DND-41 (cell line): ENCODE measurements around the gene HSD17B14.
"Not testable (repeated sequence)": the region's sequence is repeated elsewhere in the genome, so short reads cannot be mapped to it uniquely, and the experiment has no call there.

ENCODE experiments used
- ATAC-seq: fragments of 200-7000 bp; cut with Tn5 transposase; 3 replicates; pipeline ENCODE4 v1.9.1; 2021; ENCODE audit warnings: low read depth; ENCODE audit not compliant: insufficient read depth
- DNase-seq: peaks from one replicate; pipeline ENCODE4 v3.0.0-alpha.2; 2020
- H2AFZ ChIP-seq: 2 replicates; pipeline ENCODE4 v1.6.0; 2012; ENCODE audit warnings: low read depth, low read length
- H3K27ac ChIP-seq: 2 replicates; pipeline ENCODE4 v1.5.1; 2012; ENCODE audit warnings: low read length, inconsistent platforms
- H3K27me3 ChIP-seq: fragments of 200-600 bp; sonication (generic); 2 replicates; pipeline ENCODE4 v1.6.0; 2012; ENCODE audit warnings: low read length, mild to moderate bottlenecking, inconsistent platforms; ENCODE audit not compliant: insufficient read depth, poor library complexity
- H3K36me3 ChIP-seq: 2 replicates; pipeline ENCODE4 v1.5.1; 2012; ENCODE audit warnings: low read length, inconsistent platforms; ENCODE audit not compliant: insufficient read depth
- H3K4me1 ChIP-seq: 2 replicates; pipeline ENCODE4 v1.5.1; 2012; ENCODE audit warnings: mild to moderate bottlenecking, low read length; ENCODE audit not compliant: insufficient read depth
- H3K4me2 ChIP-seq: 2 replicates; pipeline ENCODE4 v1.6.0; 2012; ENCODE audit warnings: mild to moderate bottlenecking, moderate library complexity, low read length, inconsistent platforms; ENCODE audit not compliant: insufficient read depth
- H3K4me3 ChIP-seq, 2 experiments: fragments of 200-600 bp in 1 of 2; shearing (Covaris generic) in 1 of 2; 2 replicates each; pipeline ENCODE4 v1.5.1; 2012 to 2016; ENCODE audit warnings: inconsistent platforms in 2 of 2, low read length in 2 of 2, mild to moderate bottlenecking in 2 of 2, low read depth in 1 of 2, moderate library complexity in 1 of 2
- H3K79me2 ChIP-seq: 2 replicates; pipeline ENCODE4 v1.6.0; 2012; ENCODE audit warnings: low read length, inconsistent platforms; ENCODE audit not compliant: insufficient read depth
- H3K9ac ChIP-seq: 2 replicates; pipeline ENCODE4 v1.6.0; 2012; ENCODE audit warnings: low read depth, mild to moderate bottlenecking, inconsistent platforms, low read length, moderate library complexity
- H3K9me3 ChIP-seq: 2 replicates; pipeline ENCODE4 v1.5.1; 2012; ENCODE audit warnings: low read length, moderate library complexity, mild to moderate bottlenecking, inconsistent platforms; ENCODE audit not compliant: insufficient read depth, severe bottlenecking
- H4K20me1 ChIP-seq: 2 replicates; pipeline ENCODE4 v1.6.0; 2012; ENCODE audit warnings: low read length; ENCODE audit not compliant: insufficient read depth
- EZH2 ChIP-seq: IDR thresholded peaks from 3 replicates; pipeline ENCODE4 v1.6.1; 2012; ENCODE audit warnings: borderline replicate concordance, low read depth, mild to moderate bottlenecking, moderate library complexity, low read length, inconsistent platforms; ENCODE audit not compliant: severe bottlenecking
- TF ChIP-seq, protein P1 (sequence below): IDR thresholded peaks from 2 replicates; pipeline ENCODE4 v1.5.1; 2012; ENCODE audit warnings: borderline replicate concordance, low read length, moderate library complexity, mild to moderate bottlenecking; ENCODE audit not compliant: poor library complexity, severe bottlenecking; ENCODE audit errors: extremely low read depth

HSD17B14 gene

DNA sequence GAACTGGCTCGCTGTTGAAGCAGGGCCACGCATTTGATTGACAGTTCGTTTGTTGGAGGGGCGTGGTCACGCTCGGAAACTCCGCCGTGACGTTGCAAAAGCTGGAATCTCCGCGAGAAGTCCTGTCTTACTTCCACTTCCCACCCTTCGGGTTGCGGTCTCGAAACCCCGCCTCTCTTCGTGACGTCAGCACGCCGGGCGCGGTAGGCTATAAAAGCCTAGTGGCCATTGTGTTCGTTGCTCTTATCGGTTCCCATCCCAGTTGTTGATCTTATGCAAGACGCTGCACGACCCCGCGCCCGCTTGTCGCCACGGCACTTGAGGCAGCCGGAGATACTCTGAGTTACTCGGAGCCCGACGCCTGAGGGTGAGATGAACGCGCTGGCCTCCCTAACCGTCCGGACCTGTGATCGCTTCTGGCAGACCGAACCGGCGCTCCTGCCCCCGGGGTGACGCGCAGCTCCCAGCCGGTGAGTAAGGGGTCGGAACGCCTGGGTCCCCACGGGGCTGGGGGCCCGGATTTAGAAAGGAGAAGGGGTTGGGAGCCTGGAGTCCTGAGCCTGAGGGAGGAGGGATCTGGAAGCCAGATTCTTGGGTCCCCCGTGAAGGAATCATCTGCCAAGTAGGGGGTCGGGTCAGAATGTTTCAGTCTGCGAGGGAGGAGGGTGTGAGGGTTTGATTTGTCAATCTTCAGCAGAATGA, 36.0 kb upstream of the HSD17B14 start, which contains the start of gene PPP1R15A:
Gene PPP1R15A, plus strand, starts transcription at position 240 of the 702 bp plus-strand sequence. CDS start 813 bp downstream, outside the sequence.
- Histone ChIP-seq H3K4me1 (peaks cover 36% of the 10 kb centered on the region), H3K79me2 (peaks cover 24% of the 10 kb centered on the region), H2AFZ (peak within 1 kb of the TSS; percentile 85), H3K9me3 (no peaks in the 10 kb centered on the region), H3K4me2 (peak within 1 kb of the TSS; percentile 84), H3K36me3 (peaks cover 34% of the 10 kb centered on the region), H3K27me3 (peaks cover 4% of the 10 kb centered on the region), H3K9ac (peak within 1 kb of the TSS; percentile 89), H4K20me1 (peaks cover 12% of the 10 kb centered on the region; the same call in 1 of the 2 replicates), H3K4me3 (peak within 1 kb of the TSS; percentile 74 to 82), H3K27ac (peak within 1 kb of the TSS; percentile 90)
- TF ChIP-seq, protein P1, sequence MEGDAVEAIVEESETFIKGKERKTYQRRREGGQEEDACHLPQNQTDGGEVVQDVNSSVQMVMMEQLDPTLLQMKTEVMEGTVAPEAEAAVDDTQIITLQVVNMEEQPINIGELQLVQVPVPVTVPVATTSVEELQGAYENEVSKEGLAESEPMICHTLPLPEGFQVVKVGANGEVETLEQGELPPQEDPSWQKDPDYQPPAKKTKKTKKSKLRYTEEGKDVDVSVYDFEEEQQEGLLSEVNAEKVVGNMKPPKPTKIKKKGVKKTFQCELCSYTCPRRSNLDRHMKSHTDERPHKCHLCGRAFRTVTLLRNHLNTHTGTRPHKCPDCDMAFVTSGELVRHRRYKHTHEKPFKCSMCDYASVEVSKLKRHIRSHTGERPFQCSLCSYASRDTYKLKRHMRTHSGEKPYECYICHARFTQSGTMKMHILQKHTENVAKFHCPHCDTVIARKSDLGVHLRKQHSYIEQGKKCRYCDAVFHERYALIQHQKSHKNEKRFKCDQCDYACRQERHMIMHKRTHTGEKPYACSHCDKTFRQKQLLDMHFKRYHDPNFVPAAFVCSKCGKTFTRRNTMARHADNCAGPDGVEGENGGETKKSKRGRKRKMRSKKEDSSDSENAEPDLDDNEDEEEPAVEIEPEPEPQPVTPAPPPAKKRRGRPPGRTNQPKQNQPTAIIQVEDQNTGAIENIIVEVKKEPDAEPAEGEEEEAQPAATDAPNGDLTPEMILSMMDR = peak; percentile 17
- no peak for TF ChIP-seq EZH2
- peak; percentile 98 for DNase-seq
- ATAC-seq = peak; percentile 80

GRCh38 chr19:48871471-48872181, 35.3 kb upstream of the HSD17B14 start:
- Histone ChIP-seq H3K9ac (peak overlapping the region; percentile 89), H3K27me3 (peaks cover 11% of the 10 kb centered on the region), H3K4me3 (peak overlapping the region in 1 of 2 experiments; percentile 82; a peak in 2 of 4 replicates), H3K27ac (peak overlapping the region; percentile 62; the same call in 1 of the 2 replicates), H3K36me3 (peaks cover 33% of the 10 kb centered on the region), H4K20me1 (peaks cover 12% of the 10 kb centered on the region; the same call in 1 of the 2 replicates), H2AFZ (peak overlapping the region; percentile 85), H3K79me2 (peaks cover 24% of the 10 kb centered on the region), H3K4me1 (peaks cover 36% of the 10 kb centered on the region), H3K4me2 (peak overlapping the region; percentile 84)
- ATAC-seq, DNase-seq, H3K9me3 ChIP-seq: not testable (repeated sequence)

DNA sequence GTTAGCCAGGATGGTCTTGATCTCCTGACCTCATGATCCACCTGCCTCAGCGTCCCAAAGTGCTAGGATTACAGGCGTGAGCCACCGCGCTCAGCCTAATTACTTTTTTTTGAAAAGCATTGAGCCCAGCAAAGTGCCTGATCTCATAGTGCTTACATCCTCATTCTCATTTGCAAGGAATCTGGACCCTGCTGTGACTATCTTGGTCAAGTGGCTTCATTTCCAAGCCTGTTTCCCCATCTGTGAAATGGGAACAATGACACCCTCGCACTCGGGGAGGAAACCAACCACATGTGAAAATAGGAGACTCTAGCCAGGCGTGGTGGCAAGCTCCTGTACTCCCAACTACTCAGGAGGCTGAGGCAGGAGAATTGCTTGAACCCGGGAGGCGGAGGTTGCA, 33.8 kb upstream of the HSD17B14 start:
- Histone ChIP-seq H3K79me2 (peaks cover 24% of the 10 kb centered on the region), H3K27ac (no peak overlapping the region), H3K4me1 (peaks cover 28% of the 10 kb centered on the region), H3K4me3 (no peak overlapping the region), H3K27me3 (peaks cover 13% of the 10 kb centered on the region), H4K20me1 (peaks cover 12% of the 10 kb centered on the region; the same call in 1 of the 2 replicates), H3K4me2 (no peak overlapping the region), H3K9ac (no peak overlapping the region), H3K9me3 (no peaks in the 10 kb centered on the region), H3K36me3 (peaks cover 17% of the 10 kb centered on the region), H2AFZ (no peak overlapping the region)
- no peak for TF ChIP-seq EZH2
- TF ChIP-seq, protein P1 = no peak
- DNase-seq (no peak), ATAC-seq (no peak)
